Measurements from ENCODE around the gene GOLGA6A.

Gene GOLGA6A

DNA sequence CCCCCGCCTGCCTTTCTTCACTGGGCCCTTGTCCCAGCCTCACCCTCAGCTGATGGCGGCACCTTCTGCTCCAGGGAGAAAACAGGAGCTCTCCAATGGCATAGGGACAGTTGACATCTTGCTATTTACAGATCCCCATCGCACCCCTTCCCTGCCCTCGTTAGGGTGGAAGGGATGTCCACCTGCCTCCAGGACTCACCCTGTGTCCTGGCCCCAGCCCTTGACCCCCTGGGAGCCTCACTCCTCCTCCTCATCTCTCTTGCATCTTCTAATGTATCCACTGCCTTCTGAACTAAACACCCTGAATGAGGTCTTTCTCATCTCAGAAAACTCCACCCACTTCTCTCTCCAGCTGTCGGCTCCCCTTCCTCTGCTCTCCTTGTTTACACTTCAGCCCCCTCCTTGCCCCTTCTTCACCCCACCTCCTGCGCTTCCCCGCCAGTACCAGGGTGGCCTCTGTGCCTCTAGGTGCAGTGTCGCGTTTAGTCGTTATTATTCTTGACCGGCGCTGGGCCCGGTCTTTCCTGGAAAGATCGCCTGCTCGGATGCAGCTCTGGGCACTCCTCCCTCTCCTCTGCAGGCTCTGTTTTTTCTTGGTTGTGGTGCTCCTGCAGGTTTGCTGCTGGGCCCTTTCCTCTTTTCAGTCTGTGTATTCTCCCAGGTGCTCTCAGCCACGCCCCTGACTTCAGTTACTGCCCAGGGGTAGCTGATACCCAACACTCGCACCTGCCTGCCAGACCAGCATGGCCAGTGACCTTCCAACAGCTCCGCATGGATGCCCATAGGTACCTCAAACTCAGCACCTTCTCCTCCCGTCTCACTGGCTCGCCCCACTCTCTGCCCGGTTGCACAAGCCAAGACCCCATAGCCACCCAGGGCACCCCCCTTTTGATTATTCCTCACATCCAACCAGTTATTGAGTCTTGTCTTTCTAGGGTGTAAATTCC is 44.9 kb downstream of the GOLGA6A start:
- no peak for DNase-seq (ENCODE audit: low read depth in 2 of 3, low spot score in 2 of 3)

DNA sequence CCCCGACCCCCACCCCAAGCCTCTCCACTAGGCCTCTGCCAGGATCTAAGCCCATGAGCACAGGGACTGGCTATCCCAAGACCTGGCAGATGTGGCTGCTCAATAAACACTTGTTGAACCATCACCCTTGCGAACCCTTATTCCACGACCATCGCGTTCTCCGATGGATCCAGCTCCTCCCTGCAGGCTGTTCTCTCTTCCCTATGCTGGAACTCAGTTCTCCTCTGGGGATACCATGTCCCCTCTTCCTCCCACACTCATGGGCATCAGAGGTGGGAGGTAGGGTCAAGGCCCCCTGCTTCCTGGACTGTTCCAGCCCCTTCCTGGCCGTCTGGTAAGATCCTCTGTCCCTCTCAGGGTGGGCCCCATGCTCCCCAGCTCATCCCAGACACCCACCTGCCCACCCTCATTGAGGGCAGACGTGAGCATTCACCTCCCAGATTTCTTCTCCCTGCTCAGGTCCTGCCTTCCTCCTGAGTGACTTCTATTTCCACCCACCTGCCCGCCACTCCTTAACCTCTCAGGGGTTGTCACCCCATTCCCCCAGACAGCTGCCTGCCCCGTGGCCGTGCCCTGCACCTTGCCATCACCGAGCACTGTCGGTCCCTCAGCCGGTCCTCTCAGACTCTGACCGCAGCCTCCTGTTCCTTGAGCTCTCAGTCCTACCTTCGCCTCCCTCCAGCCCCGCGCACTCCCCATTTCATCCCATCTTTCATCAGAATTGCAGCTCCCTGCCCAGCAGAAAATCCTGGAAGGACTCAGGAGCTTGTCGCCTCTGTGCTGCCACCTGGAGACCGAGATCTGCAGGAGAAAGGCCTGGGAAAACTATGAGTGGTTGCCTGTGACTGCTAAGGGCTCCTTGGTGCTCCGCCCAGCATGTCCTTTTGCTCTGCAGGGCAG is 45.8 kb downstream of the GOLGA6A start:
- no peak for DNase-seq (ENCODE audit: low read depth in 2 of 3, low spot score in 2 of 3)

DNA sequence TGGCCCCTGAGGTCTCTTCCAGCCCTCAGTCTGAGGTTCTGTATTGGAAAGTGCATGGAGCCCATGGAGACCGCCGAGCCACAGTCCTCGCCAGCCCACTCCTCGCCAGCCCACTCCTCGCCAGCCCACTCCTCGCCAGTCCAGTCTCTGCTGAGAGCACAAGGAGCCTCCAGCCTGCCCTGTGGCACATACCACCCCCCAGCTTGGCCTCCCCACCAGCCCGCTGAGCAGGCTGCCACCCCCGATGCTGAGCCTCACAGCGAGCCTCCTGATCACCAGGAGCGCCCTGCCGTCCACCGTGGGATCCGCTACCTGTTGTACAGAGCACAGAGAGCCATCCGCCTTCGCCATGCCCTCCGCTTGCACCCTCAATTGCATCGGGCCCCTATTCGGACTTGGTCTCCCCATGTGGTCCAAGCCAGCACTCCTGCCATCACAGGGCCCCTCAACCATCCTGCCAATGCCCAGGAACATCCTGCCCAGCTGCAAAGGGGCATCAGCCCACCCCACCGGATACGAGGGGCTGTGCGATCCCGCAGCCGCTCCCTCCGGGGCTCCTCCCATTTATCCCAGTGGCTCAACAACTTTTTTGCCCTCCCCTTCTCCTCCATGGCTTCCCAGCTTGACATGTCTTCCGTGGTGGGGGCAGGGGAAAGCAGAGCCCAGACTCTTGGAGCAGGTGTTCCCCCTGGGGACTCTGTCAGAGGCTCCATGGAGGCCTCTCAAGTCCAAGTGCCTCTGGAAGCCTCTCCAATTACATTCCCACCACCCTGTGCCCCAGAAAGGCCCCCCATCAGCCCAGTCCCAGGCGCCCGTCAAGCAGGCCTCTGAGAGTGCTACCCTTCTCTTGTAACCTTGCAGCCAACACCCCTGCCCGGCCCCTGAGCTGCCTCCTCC is 47.0 kb downstream of the GOLGA6A start:
- no peak for DNase-seq (ENCODE audit: low read depth in 2 of 3, low spot score in 2 of 3)

DNA sequence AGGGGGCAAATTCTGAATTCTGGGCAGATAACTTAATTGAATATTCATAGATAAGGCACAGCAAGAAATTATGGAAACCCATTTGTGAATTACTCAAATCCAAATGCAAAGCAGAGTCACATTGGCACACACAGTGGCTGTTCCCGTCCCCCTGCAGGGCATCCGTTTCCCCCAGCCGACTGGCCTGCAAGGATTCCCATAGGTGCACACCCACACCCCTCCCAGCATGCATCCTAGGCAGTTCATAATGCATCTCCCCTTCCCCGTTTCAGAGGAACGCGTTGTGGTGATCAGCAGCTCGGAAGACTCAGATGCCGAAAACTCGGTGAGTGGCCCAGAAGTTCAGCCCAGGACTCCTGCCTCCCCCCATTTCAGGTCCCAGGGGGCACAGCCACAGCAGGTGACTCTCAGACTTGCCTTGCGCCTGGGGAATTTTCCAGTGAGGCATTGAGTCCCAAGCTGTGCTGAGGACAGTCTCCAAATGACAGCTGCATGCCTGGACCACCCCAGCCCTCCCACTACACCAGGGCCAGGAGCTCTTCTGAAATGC is 48.1 kb downstream of the GOLGA6A start:
- DNase-seq (ENCODE audit: low read depth in 2 of 3, low spot score in 2 of 3), result no peak

DNA sequence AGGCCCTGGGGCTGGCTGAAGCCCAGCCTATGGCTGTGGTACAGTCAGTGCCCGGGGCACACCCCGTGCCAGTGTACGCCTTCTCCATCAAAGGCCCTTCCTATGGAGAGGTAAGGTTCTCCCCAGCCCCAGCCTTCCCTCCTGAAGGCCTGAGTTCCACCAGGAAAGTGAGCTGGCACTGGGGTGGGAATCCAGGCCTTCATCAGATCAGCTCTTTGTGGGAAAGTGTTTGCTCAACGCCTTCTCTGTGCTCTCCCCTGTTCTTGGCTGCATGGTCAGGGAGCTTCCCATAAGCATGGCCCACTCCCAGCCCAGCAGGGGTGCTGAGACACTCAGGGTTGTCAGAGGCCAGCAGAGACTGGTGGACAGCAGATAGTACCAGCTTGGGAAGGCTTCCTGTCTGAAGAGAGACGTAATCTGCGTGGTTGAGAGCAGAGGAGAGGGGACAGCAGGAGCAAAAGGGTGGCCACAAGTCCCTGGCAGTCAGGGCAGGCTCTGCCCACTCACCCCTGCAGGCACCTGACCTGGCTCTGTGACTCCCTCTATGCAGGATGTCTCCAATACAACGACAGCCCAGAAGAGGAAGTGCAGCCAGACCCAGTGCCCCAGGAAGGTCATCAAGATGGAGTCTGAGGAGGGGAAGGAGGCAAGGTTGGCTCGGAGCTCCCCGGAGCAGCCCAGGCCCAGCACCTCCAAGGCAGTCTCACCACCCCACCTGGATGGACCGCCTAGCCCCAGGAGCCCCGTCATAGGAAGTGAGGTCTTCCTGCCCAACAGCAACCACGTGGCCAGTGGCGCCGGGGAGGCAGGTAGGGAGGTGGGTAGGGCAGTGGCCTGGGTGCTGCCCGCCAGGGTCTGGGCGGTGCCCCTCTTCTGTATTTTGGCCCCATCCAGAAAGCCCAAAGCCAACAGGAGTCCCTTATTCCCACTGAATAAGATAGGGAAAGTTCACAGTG is 49.5 kb downstream of the GOLGA6A start:
- no peak for DNase-seq (ENCODE audit: low read depth in 2 of 3, low spot score in 2 of 3)

DNA sequence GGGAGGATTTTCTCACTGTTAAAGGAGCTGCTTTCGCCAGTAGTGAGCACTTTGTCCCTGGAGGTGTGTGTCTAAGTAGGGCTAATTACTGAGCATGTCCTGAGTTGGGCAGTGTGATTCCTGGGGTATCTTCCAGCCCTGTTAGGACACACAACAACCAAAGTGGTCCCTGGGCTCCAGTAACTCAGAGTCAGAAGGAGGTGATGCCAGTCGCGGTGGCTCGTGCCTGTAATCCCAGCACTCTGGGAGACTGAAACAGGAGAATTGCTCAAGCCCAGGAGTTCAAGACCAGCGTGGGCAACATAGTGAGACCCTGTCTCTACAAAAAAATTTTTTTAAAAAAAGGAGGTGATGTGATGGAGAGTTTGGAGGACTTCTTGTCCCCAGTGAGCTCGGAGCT is 50.3 kb downstream of the GOLGA6A start:
- no peak for DNase-seq (ENCODE audit: low read depth in 2 of 3, low spot score in 2 of 3)

DNA sequence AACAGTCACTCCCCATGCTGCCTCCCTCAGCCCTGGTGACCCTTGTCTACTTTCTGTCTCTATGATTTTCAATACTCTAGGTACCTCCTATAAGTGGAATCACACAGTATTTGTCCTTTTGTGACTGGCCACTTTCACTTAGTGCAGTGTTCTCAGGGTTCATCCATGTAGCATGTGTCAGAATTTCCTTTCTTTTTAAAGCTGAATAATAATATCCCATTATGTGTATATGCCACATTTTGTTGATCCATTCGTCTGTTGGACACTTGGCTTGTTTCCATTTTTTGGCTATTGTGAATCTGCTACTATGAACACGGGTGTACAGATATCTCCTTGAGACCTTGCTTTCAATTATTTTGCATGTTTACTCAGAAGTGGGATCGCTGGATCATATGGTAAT is 53.7 kb downstream of the GOLGA6A start:
- no peak for DNase-seq (ENCODE audit: low read depth in 2 of 3, low spot score in 2 of 3)

DNA sequence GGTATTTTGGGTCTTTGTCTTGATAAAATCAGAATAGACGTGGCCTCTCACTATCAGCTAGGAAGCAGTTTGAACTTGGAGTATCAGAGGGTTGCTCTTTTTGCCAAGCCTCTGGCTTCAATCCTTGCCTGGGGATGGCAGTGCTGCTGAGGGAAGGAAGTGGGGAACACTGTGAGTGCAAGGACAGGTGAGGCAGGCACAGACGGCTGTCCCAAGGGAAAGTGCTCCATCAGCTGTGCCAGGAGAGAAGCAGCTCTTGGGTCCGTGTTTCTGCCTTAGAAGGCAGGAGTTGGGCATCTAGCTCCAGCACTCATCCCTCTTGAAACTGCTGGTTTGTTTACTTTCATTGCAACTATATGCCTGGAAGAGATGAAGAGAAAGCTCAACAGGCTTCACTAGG is 54.7 kb downstream of the GOLGA6A start:
- no peak for DNase-seq (ENCODE audit: low read depth in 2 of 3, low spot score in 2 of 3)

DNA sequence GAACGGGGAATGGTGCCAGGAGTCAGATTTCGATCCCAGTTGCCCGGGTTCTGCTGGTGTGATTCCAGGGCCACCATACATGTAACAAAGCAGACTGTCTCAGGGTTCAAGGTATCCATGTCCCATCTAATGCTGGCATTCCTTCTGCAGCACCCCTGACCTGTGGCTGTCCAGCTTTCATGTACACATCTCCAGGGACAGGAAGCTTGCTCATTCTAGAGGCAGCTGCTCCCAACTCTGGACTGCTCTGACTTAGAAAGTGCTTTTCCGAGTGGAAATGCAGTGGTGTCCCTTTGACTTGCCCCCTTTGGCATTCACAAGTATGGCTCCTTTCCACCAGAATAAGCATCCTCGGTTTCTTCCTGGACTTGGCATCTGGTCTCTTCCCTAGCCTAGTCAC is 56.9 kb downstream of the GOLGA6A start:
- DNase-seq (ENCODE audit: low read depth in 2 of 3, low spot score in 2 of 3), result no peak

DNA sequence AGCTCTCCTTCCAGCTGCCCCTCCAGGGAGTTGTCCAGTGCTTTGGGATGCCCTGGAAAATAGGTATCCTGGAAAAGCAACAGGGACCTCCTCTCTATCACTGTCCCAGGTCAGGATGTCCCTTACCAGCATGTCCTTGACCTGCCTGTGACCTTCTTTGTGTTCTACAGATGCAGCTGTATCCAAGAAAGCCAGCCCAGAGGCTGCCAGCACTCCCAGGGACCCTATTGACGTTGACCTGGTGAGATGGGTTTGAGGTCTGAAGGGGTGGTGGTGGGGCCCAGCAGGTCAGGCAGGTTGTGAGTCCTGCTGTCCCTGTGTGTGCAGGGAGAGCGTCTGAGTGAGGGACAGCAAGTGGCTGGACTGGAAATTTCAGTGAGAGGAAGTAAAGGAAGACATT is 57.7 kb downstream of the GOLGA6A start:
- DNase-seq (ENCODE audit: low read depth in 2 of 3, low spot score in 2 of 3), result no peak

DNA sequence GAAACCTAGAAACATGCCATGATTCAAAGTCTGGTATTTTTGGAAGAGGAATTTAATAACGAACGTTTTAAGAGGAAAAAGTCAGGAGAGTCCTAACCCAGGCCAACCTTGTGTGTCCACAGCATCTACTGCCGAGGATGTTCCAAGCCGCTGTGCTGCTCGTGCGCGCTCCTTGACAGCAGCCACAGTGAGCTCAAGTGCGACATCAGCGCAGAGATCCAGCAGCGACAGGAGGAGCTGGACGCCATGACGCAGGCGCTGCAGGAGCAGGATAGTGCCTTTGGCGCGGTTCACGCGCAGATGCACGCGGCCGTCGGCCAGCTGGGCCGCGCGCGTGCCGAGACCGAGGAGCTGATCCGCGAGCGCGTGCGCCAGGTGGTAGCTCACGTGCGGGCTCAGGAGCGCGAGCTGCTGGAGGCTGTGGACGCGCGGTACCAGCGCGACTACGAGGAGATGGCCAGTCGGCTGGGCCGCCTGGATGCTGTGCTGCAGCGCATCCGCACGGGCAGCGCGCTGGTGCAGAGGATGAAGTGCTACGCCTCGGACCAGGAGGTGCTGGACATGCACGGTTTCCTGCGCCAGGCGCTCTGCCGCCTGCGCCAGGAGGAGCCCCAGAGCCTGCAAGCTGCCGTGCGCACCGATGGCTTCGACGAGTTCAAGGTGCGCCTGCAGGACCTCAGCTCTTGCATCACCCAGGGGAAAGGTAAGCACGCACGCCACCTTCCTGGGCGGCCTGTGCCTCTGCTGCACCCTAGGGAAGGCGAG is 59.5 kb downstream of the GOLGA6A start:
- no peak for DNase-seq (ENCODE audit: low read depth in 2 of 3, low spot score in 2 of 3)
